Measurements from ENCODE around the gene LHB. TPM values are rescaled to one million over a fixed set of nuclear protein-coding genes. Genes with fewer than 3 reads are reported as not detected.

The LHB gene
- total RNA-seq, 4 donors from 2014 or later = 1.9 TPM; not detected in 3

Small RNA genes lying within 50 kb of the gene (microRNA-seq; reads per million reads assigned to microRNA genes)
- gene MIR6798 (ENCODE audit: borderline replicate concordance in 2 of 2) = 0 reads per million in 2 donors

Other genes with a start within 250 kb of the LHB start
- gene BCAT2, start 206.1 kb downstream of the LHB start, total RNA-seq = 10 to 100 TPM; 28.0 to 56.6 (median 43.8) TPM
- 1 to 10 TPM in 3 of 4 donors, not detected in 1; 1.2 to 1.9 (median 1.7) TPM for gene HSD17B14, start 180.6 kb downstream of the LHB start, total RNA-seq
- gene PLEKHA4, start 148.5 kb downstream of the LHB start, total RNA-seq = 1 to 10 TPM; 3.4 to 9.7 (median 6.3) TPM
- 10 to 100 TPM; 28.7 to 73.9 (median 39.8) TPM for gene PPP1R15A, start 144.7 kb downstream of the LHB start, total RNA-seq
- not detected for gene TULP2, start 118.3 kb downstream of the LHB start, total RNA-seq
- gene NUCB1, start 116.8 kb downstream of the LHB start, total RNA-seq = 100 to 1,000 TPM in 3 of 4 donors, 10 to 100 TPM in 1; 83.9 to 162 (median 148) TPM
- not detected for gene DHDH, start 83.4 kb downstream of the LHB start, total RNA-seq
- gene BAX, start 62.2 kb downstream of the LHB start, total RNA-seq = 10 to 100 TPM in 3 of 4 donors, 1 to 10 TPM in 1; 7.9 to 21.8 (median 18.0) TPM
- gene FTL, start 51.8 kb downstream of the LHB start, total RNA-seq = 1,000 to 10,000 TPM in 3 of 4 donors, 100 to 1,000 TPM in 1; 894 to 1,364 (median 1,121) TPM
- gene GYS1, start 23.8 kb downstream of the LHB start, total RNA-seq = 100 to 1,000 TPM; 110 to 221 (median 126) TPM
- gene RUVBL2, start 23.2 kb downstream of the LHB start, total RNA-seq = 100 to 1,000 TPM; 134 to 185 (median 146) TPM
- not detected for gene CGB3, start 7.2 kb upstream of the LHB start, total RNA-seq
- not detected for gene CGB2, start 14.8 kb upstream of the LHB start, total RNA-seq
- gene CGB1, start 19.8 kb upstream of the LHB start, total RNA-seq = not detected
- not detected for gene CGB5, start 26.8 kb upstream of the LHB start, total RNA-seq
- not detected for gene CGB8, start 32.0 kb upstream of the LHB start, total RNA-seq
- 1 to 10 TPM in 1 of 4 donors, under 1 TPM in 1, not detected in 2; 0.42 to 1.1 TPM for gene CGB7, start 40.7 kb upstream of the LHB start, total RNA-seq
- gene NTF4, start 47.7 kb upstream of the LHB start, total RNA-seq = 1 to 10 TPM; 1.3 to 6.8 (median 2.9) TPM
- gene KCNA7, start 55.6 kb upstream of the LHB start, total RNA-seq = 10 to 100 TPM in 3 of 4 donors, 1 to 10 TPM in 1; 4.3 to 20.2 (median 13.9) TPM
- gene SNRNP70, start 68.4 kb upstream of the LHB start, total RNA-seq = 100 to 1,000 TPM in 2 of 4 donors, 10 to 100 TPM in 2; 55.6 to 305 (median 107) TPM
- gene LIN7B, start 97.3 kb upstream of the LHB start, total RNA-seq = 10 to 100 TPM; 25.7 to 97.9 (median 34.0) TPM
- gene C19orf73, start 102.1 kb upstream of the LHB start, total RNA-seq = 10 to 100 TPM in 1 of 4 donors, 1 to 10 TPM in 3; 1.3 to 11.7 (median 3.5) TPM
- gene PPFIA3, start 102.5 kb upstream of the LHB start, total RNA-seq = 1 to 10 TPM; 1.9 to 4.1 (median 3.0) TPM
- gene HRC, start 138.3 kb upstream of the LHB start, total RNA-seq = 100 to 1,000 TPM; 190 to 537 (median 300) TPM
- gene TRPM4, start 140.7 kb upstream of the LHB start, total RNA-seq = 10 to 100 TPM; 10.4 to 11.5 (median 11.3) TPM